Measurements from ENCODE around the gene ANKK1.

ANKK1 gene, protein sequence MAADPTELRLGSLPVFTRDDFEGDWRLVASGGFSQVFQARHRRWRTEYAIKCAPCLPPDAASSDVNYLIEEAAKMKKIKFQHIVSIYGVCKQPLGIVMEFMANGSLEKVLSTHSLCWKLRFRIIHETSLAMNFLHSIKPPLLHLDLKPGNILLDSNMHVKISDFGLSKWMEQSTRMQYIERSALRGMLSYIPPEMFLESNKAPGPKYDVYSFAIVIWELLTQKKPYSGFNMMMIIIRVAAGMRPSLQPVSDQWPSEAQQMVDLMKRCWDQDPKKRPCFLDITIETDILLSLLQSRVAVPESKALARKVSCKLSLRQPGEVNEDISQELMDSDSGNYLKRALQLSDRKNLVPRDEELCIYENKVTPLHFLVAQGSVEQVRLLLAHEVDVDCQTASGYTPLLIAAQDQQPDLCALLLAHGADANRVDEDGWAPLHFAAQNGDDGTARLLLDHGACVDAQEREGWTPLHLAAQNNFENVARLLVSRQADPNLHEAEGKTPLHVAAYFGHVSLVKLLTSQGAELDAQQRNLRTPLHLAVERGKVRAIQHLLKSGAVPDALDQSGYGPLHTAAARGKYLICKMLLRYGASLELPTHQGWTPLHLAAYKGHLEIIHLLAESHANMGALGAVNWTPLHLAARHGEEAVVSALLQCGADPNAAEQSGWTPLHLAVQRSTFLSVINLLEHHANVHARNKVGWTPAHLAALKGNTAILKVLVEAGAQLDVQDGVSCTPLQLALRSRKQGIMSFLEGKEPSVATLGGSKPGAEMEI

DNA sequence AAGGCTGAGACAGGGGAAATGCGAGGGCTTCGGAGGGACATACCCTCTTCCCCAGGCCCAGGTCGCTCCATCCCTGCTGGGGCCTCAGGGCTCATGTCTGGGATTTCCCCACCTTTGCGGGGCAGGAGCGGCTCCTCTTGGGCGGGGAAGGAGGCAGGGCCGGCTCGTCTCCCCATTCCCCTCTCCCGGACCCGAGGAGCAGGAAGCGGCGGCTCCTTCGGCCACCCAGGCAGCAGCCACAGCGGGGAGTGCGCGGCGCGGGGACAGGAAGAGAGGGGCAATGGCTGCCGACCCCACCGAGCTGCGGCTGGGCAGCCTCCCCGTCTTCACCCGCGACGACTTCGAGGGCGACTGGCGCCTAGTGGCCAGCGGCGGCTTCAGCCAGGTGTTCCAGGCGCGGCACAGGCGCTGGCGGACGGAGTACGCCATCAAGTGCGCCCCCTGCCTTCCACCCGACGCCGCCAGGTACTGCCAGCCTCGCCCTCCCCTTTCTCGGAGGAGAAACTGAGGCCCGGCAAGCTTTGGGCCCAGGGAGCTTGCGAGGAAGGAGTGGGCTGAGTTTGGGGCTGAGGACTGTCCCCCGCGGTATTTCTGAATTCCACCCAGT, at the start of gene ANKK1:
Gene ANKK1 (plus strand): TSS at position 175 of the 607 bp plus-strand sequence. CDS start 106 bp downstream, at position 281.
- DNase-seq (ENCODE audit: low read depth in 1 of 2, low spot score in 1 of 2) = no peak

DNA sequence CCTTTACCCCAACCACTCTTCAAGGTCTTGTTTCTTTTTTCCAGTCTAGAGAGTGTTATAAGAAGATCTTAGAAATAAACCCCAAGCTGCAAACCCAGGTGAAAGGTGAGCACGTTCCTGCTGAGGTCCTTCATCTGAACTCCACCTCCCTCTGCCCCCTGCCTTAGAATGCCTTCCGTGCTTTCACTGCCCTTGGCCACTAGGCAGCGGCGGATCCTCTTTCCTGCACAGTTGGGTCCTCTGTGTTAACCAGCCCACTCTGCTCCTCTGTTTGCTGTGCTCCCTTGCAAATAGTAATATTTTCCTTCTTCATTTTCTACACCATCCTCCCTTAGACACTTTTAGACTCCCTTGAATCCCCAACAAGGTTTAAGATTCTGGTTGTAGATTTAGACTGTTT, 48.8 kb upstream of the ANKK1 start:
- DNase-seq (ENCODE audit: low read depth in 1 of 2, low spot score in 1 of 2) = no peak

DNA sequence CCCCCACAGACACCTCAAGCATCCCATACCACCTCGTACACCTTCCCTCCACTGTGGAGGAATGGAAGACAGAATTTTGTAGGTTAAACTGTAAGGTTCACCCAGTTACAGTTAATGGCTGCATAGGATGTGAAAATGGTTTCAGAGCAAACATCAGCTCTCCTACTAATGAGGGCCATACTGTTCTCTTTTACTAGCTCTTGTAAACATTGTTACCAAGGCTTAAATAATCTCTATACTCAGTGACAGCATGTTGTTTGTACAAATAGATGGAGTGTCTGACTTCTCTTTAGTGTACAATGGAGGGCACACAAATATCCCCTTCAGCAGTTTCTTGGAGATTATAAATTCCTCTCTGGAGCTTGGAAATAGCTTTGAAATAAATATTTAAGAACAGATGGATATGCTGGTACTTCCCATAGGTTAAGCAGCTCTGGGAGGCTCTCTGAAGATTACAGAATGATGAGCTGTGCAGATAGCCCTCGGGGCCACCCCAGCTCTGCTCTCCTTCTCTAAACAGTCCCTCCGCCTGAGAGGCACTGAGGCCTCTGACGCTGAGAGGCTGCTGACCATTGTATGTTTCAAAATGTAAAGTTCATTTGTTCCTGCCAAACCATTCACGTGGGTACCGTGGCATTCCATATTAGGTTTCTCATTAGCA, 47.5 kb upstream of the ANKK1 start:
- DNase-seq (ENCODE audit: low read depth in 1 of 2, low spot score in 1 of 2) = no peak

DNA sequence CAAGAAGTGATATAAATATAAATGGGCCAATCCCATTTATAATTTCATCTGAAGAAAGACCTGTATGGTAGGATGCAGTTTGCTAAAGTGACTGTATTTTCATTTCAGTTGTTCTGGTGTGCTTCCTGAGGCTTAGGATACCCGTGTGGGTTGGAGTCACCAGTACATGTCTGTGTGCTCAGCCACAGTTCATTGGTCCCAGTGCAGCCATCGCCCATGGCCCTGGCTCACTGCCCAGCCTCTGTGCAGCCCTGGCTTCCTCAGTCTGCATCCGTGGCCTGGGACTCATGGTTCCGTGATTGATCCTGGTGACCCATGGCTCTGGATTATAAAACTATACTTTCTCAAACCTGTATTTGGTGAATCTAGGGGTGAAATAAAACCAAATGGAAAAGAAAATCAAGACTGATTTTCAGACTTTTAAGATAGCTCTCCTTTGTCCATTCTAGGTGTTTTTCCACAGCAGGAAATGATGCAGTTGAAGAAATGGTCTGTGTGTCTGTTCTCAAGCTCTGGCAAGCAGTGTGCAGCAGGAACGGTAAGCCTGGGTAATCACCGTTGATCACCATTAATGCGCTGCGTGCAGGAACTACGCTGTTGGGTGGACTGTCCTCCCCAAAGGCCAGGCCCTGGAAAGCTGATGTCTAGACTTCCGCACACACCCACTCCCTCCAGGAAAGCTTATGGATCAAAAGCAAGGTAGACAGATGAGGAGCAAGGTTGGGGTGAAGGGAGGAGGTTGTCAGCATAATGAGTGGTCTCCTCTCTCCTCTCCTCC, 46.0 kb upstream of the ANKK1 start:
- no peak for DNase-seq (ENCODE audit: low read depth in 1 of 2, low spot score in 1 of 2)

DNA sequence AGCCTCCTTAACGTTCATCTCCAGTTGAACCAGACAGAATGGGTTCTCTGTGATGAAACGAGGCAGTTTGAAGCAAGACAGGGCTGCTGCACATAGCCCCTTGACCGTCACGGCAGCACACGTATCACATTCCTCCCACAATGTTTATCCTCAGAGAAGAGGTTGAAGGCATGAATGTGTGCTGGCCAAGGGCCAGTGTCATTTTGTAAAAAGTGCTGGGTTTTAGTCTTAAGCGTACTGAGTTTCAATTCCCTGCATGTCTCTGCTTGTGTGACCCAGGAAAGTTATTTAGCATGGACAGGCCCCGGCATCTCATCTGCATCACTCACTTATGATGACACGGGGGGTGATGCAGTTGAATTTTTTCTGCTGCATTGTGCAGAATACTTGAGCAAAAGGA, 41.6 kb upstream of the ANKK1 start:
- no peak for DNase-seq (ENCODE audit: low read depth in 1 of 2, low spot score in 1 of 2)

DNA sequence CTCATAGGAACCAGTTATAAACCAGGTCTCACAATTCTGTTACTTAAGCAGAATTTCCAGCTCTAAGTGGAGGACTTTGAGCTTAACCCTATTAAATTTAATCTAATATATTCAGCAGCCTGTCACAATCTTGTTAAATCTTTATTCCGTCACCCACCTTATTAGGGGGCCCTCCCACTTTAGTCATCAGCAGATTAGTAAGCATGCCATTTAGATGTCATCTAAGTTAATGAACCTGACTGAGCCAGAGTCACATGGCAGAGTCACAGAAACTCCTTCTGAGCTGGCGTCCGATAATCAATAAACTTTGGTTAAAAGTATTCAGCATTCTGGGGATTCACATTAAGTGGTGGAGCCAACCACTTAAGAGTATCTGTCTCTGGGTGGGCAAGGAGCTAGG, 38.1 kb upstream of the ANKK1 start:
- no peak for DNase-seq (ENCODE audit: low read depth in 1 of 2, low spot score in 1 of 2)

DNA sequence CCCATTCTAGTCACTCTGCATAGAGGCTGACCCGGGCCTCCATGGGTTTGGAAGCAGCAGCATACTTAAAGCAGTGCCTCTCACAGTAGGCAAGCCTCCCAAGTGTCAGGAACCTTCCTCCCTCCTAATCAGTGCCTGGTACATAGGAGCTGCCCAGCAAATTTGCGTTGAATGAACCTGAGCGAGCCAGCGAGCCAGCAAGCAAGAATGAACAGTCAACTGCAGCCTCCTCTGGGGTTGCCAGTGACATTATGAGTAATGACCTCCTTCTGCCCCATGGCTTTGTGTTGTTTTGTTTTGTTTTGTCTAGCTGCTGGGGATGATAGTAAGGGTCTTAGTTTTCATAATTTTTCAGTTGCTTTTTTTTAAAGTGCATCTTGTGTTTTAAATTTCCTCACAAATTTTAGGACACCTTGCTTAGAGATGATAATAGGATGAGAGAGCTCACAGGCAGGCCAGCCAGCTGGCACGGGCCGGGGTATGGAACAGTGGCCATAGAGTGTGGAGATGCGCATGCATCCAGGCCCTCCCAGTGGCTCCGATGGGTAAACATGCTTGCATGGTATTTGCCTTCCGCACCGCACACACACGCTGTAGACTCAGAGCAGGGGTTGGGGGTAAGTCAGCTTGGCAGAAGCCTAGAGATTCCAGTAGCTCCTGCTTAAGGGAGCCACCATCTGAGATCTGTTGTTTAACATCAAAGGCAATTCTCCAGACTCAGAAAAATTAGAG, 37.1 kb upstream of the ANKK1 start:
- DNase-seq (ENCODE audit: low read depth in 1 of 2, low spot score in 1 of 2) = no peak

DNA sequence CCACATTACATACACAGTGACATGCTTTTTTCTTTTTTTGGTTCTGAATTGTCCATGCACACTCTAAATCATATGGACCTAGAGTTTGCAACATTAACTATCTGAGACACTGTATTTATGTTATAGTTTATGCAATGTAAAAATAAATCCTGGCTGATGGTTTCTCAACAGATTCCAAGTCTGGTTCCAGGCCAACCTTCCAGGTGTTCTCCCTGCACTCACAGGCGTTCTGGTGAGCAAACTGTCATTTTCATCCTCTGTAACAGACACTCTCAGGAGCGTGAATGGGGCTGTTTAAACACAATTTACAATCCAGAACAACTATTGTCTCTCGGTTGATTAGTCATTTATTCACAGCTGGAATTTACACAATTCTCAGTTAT, 36.5 kb upstream of the ANKK1 start:
- DNase-seq (ENCODE audit: low read depth in 1 of 2, low spot score in 1 of 2) = no peak

DNA sequence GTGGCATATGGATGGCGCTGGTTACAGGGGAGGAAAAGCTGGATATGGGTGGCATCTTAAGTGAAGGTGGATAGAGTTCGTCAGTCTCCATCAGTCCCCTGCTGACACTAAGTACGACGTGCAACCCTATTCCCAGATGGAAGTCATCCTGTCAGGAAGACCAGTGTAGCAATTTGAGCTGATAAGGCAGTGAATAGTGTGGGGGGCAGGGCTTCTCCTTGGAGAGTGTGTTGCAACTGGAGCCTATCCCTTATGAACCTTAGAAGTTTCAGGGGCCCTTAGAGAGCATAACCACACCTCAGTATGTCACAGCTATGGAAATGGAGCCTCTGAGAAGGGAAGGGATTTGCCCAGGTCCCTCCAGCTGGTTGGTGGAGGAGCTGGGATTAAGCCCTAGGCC, 36.1 kb upstream of the ANKK1 start:
- no peak for DNase-seq (ENCODE audit: low read depth in 1 of 2, low spot score in 1 of 2)

DNA sequence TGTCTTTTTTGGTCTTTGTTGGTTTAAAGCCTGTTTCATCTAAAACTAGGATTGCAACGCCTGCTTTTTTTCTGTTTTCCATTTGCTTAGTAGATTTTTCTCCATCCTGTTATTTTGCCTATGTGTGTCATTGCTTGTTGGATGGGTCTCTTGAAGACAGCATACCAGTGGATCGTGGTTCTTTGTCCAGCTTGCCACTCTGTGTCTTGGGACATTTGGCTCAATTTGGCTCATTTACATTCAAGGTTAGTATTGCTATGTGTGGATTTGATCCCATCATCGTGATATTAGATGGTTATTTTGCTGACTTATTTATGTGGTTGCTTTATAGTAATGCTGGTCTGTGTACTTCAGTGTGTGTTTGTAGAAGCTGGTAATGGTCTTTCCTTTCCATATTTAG, 31.4 kb upstream of the ANKK1 start:
- no peak for DNase-seq (ENCODE audit: low read depth in 1 of 2, low spot score in 1 of 2)

DNA sequence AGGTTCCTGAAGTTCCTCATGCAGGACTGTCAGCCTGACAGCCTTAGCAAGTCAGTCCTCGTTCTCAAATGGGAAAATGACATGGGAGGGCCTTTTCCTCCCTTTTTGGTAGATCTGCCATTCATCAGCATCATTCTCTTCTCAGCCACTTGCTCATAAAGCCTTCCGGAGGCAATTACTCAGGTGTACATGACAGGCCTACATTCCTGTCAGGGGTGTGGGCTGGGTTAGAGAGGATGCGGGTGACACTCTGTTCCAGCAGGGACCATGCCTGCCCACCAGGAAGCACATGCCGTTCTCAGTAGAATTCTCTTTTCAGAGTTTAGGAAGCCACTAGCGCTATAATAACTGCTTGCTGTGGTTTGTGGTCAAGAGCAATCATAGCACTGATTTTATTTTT, 24.2 kb upstream of the ANKK1 start:
- no peak for DNase-seq (ENCODE audit: low read depth in 1 of 2, low spot score in 1 of 2)

DNA sequence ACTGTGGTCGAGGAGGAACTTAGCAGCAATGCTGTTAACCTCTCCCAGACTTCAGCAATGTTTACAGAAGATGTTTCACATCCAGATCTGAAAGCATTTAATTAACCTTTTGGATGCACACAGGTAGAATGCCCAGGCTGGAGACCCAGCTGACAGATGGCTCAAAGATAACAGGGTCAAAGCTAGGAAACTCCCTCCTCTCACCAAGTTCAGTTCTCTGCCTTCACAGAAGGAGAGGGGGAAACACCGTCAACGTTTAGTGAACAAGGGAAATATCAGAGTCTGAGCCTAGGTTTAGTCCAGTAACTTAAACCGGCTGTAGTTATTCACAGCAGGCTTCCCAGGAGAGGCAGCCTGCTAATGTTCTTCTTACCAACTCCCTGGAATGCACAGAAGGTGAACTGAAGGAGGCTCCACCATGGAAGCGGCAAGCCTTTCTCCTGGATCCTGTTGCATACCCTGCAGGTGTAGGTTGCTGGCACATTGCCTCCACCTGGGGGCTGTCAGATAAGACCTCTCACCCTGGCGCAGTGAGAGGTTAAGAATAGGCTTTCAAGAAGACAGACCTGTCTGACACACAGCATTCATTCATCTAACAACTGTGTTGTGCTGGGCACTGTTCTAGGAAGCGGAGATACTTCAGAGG, 23.5 kb upstream of the ANKK1 start:
- DNase-seq (ENCODE audit: low read depth in 1 of 2, low spot score in 1 of 2) = no peak

DNA sequence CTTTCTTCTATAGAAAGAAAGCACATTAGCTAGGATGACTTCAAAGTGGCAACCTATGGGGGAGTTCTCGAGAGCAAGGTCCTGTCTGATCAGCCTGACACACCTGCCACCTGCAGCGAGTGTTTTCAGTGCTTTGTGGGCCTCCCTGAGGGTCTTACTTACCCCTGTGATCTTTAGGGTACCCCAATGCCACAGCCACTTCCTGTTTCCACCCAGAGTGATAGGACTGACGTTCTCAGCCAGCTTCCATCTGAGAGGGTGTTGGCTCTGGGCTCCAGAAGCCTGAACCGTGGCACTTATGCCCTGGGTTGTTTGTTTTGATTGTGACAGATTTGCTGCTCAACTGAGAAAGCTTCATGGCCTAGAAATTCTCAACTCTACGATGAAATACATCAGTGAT, 21.7 kb upstream of the ANKK1 start:
- no peak for DNase-seq (ENCODE audit: low read depth in 1 of 2, low spot score in 1 of 2)

DNA sequence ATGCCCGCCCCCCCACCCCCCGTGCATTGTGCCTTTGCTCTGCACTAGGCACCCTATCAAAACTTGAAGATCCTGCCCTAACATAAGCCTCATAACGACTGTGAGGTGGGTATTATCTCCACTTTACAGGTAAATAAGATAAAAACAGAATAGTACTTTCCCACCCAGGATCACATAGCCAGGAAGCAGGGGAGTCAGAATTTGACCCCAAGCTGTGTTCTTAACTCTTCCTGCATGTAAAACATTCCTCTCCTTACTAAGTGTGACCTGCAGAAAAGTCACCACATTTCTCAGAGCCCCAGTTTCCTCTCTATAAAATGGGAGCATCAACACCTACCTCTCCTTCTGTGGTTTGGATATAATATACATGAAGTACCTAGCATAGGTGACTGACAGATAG, 18.2 kb upstream of the ANKK1 start:
- no peak for DNase-seq (ENCODE audit: low read depth in 1 of 2, low spot score in 1 of 2)

DNA sequence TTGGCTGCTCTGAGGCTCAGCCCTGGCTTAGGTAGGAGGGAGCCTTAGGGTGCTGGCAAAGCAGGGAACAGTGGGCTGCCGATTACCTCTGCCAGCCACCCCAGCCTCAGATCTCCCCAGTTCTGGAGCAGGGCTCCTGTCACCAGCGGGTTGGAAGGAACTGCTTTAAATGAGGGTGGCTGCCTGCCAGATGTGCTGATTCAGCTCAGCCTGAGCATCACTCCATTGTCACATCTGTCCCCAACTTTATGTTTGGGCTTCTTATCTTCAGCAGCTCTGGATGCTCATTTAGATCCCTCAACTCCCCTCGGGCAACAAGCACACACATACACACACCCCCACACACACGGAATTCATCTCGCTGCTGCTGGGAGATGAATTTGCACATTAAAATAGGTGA, 16.9 kb upstream of the ANKK1 start:
- DNase-seq (ENCODE audit: low read depth in 1 of 2, low spot score in 1 of 2) = no peak

DNA sequence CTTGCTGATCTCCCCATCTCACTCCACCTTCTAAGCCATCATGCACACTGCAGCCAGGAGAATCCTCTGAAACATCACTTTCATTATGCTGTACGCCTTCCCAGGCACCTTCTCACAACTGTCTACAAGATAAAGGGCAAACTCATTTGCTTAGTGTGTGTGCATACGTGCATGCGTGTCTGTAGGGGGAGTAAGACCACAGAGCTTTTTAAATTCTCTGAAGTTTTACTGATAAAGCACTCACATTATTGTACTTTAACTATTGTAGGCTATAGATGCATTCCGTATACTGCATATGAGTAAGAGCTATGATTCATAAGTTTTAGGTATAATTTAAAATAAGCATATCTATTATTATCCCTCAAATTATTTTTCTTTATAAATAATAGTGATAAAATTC, 15.3 kb upstream of the ANKK1 start:
- DNase-seq (ENCODE audit: low read depth in 1 of 2, low spot score in 1 of 2) = no peak

DNA sequence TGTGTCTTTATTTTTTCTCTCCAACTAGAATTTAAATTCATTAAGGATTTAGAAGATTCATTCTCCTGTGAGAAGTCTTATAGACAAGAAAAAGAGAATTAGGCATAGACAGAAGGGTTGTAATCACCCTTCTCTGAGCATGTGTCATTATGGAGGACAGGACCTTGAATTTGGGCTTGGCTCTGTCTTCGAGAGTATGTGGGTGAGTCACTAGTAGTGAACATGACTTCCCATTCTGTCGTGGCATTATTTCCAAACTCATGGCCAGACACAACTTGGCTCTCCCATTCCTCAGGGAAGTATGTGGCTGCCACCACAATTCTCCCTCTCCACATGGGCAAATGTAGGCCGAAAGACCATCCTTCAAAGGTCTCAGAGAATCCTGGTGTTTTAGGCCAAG, 14.3 kb upstream of the ANKK1 start:
- DNase-seq (ENCODE audit: low read depth in 1 of 2, low spot score in 1 of 2) = no peak

DNA sequence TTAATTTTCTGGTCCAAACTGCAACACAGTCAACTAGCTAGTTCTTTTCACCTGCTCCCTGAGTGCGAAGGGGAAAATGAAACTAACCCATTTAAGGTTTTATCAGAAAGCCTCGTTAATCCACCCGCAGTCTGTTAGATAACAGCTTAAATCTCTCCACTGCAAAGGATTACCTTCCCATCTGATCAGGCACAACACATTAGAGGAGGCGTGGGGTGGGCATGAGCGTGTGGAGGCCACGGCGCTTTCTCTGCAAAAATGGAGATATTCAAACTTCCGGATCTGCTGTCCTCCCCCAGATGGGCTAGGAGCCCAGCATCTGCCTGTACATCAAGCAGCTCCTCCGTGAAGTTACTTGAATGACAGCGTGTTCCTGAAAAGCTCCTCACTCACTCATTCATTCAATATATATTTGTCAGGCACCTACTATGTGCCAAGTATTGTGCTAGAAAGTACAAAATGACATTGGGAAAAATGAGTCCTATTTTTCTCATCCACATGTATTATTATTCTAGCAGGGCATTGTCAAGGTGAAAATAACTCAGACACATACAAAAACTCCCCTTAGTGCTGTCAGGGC, 13.5 kb upstream of the ANKK1 start:
- no peak for DNase-seq (ENCODE audit: low read depth in 1 of 2, low spot score in 1 of 2)

DNA sequence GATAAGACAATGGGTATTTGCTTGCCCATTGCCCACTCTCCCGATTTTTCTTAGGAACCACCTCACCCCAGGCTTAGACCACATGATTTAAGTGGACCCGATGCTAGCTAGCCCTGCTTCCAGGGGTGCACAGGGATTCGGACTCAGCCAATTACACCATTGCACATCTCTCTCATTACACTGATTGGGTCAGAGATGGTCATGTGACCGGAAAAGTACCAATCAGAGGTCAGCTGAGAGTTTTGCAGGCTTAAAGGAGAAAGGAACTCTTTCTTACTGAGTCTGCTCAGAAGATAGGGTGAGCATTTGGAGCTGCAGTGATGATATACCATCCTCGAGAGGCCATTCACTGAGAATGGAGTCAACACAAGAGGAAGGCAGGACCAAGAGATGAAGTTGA, 12.2 kb upstream of the ANKK1 start:
- DNase-seq (ENCODE audit: low read depth in 1 of 2, low spot score in 1 of 2) = no peak

Measured in activated CD4-positive, alpha-beta T cell treated with anti-CD3 and anti-CD28 coated beads, Interleukin-2, amount 50 U/mL, for 24 hours (primary cell).